Measurements from ENCODE around the gene TMEM40.

The TMEM40 gene

DNA sequence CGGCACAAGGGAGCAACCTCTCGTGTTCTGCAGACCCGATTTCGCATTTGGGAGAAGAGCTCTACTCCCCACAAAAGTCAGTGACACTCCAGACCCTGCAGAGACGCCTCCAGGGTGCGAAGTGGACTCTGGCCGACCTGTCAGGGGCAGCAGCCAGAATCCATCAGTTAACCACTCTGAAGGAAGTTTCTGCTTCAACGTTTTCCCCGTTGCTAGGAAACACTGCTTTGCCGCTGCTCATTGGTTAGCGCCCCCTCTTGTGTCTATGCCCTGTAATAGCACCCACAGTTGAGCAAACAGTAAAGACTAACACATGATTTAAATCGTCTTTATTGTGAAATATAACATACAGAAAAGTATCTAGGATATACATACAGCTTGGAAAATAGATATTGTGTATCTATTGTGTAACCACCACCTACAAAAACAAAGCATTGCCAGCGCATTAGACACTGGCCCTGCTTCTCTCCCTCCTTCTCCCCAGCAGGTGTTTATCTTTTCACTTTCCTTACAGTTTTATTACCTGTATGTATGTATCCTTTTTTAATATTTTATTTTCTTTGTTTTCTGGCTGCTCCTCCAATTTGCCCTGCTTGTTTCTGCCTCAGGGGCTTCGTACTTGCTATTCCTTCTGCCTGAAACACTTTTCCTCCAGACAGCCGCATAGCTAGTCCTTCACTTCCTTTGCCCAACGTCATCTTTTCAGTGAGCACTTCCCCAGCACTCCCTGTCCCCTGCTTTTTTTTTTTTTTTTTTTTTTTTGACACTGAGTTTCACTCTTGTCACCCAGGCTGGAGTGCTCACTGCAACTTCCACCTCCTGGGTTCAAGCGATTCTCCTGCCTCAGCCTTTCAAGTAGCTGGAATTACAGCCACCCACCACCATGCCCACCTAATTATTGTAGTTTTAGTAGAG, 38.8 kb downstream of the TMEM40 start:
- DNase-seq (ENCODE audit: low read depth in 2 of 2), result peak; percentile 89 to 93
- peak overlapping the region; percentile 21 to 44 for H3K4me3 ChIP-seq (replicated peaks in 1 of 2; ENCODE audit: low read depth in 2 of 2, low read length in 2 of 2)
- TF ChIP-seq, protein P1, sequence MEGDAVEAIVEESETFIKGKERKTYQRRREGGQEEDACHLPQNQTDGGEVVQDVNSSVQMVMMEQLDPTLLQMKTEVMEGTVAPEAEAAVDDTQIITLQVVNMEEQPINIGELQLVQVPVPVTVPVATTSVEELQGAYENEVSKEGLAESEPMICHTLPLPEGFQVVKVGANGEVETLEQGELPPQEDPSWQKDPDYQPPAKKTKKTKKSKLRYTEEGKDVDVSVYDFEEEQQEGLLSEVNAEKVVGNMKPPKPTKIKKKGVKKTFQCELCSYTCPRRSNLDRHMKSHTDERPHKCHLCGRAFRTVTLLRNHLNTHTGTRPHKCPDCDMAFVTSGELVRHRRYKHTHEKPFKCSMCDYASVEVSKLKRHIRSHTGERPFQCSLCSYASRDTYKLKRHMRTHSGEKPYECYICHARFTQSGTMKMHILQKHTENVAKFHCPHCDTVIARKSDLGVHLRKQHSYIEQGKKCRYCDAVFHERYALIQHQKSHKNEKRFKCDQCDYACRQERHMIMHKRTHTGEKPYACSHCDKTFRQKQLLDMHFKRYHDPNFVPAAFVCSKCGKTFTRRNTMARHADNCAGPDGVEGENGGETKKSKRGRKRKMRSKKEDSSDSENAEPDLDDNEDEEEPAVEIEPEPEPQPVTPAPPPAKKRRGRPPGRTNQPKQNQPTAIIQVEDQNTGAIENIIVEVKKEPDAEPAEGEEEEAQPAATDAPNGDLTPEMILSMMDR (IDR thresholded peaks at IDR 0.05; ENCODE audit: low read depth, low read length), result peak; percentile 94

DNA sequence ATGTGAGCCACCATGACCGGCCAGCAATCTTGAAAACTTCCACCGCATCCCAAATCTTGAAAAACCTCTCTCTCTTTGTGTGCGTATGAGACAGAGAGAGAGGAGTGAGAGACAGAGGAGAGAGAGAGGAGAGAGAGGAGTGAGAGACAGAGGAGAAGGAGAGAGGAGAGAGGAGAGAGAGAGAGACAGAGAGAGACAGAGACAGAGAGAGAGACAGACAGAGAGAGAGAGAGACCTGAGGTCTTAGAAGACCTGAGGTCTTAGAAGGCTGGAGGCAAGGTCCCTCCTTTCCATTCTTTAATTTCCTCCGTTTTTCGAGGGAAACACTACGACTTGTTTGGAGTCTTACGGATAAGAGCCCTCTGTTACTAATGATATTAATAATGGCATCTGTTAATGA, 39.5 kb downstream of the TMEM40 start:
- TF ChIP-seq, protein P1 (IDR thresholded peaks at IDR 0.05; ENCODE audit: low read depth, low read length), result no peak
- DNase-seq (ENCODE audit: low read depth in 2 of 2), result no peak
- peak overlapping the region; percentile 21 to 44 for H3K4me3 ChIP-seq (replicated peaks in 1 of 2; ENCODE audit: low read depth in 2 of 2, low read length in 2 of 2)

DNA sequence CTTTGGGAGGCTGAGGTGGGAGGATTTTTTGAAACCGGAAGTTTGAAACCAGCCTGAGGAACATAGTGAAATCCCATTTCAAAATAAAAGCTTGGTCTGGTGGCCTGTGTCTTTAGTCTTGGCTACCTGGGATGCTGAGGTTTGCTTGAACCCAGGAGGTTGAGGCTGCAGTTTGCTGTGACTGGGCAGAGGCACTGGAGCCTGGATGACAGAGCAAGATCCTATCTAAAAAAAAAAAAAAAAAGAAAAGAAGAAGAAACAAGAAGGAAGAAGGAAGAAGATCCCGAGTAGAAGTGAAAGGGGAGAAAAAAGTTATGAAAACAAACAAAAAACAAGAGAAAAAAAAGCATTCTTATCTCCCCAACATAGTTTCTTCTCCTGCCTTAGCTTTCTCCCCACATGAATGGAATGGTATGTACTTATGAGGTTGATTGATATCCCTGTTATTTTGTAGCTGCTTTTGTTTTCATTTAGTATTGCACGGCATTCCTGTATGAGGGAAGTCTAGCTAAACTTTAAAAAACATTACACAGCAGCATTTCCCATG, 42.4 kb downstream of the TMEM40 start:
- no peak overlapping the region for H3K4me3 ChIP-seq (replicated peaks in 1 of 2; ENCODE audit: low read depth in 2 of 2, low read length in 2 of 2)
- peak; percentile 37 to 57 for DNase-seq (ENCODE audit: low read depth in 2 of 2)
- TF ChIP-seq, protein P1 (IDR thresholded peaks at IDR 0.05; ENCODE audit: low read depth, low read length), result no peak

DNA sequence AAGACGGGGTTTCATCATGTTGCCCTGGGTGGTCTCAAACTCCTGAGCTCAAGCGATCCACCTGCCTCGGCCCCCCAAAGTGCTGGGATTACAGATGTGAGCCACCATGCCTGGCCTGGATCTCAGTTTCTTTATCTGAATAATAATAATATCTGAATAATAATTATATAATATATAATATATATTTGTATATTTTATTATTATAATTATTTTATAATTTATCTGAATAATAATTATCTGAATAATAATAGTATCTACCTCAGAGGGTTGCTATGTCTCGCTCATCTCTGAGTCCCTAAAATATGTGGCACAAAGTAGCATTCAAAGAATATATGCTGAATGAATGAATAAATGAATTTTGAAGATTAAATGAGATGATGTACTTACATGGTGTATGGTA, 44.8 kb downstream of the TMEM40 start:
- H3K4me3 ChIP-seq (replicated peaks in 1 of 2; ENCODE audit: low read depth in 2 of 2, low read length in 2 of 2), result no peak overlapping the region
- TF ChIP-seq, protein P1 (IDR thresholded peaks at IDR 0.05; ENCODE audit: low read depth, low read length), result no peak

DNA sequence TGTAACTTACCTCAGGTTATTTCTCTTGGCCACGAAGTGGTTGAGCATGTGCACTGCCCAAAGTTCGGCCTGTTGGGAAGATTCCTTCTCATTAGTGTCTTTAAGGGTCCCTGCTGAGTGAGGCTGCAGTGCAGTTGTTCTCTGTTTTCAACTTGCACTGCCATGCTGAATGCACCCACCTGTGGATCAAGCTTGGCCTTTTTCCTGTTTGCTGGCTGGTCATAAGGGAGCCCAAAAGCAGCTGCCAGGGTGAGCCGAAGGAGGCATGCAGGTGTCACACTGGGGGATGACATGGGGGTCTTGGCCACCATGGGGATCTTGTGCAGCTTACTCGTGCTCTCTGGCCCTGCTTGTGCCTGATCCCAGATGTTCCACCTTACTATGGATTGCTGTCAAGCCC, 49.0 kb downstream of the TMEM40 start:
- DNase-seq (ENCODE audit: low read depth in 2 of 2), result no peak
- TF ChIP-seq, protein P1 (IDR thresholded peaks at IDR 0.05; ENCODE audit: low read depth, low read length), result no peak
- no peak overlapping the region for H3K4me3 ChIP-seq (replicated peaks in 1 of 2; ENCODE audit: low read depth in 2 of 2, low read length in 2 of 2)

More for the DNA sequence above, 44.8 kb downstream of the TMEM40 start:
- no peak for DNase-seq (ENCODE audit: low read depth in 2 of 2)

DNA sequence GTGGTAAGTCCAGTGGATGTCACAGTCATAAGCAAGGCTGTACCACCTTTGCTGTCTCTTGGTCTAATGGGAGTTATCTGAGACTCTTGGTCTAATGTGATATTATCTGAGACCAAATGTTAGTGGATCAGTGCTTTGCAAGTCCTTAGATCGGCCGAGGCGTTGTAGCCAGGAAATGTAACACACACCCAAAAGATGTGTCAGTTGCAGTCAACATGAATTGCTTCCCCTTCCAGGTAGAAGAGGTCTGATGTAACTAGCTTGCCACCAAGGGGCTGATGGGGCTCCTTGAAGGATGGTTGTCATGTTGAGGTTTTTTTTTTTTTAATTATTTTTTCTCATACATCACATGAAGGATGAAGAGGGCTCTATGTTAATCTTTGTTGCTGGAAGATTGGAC, 49.7 kb downstream of the TMEM40 start:
- DNase-seq (ENCODE audit: low read depth in 2 of 2), result no peak
- TF ChIP-seq, protein P1 (IDR thresholded peaks at IDR 0.05; ENCODE audit: low read depth, low read length), result no peak
- no peak overlapping the region for H3K4me3 ChIP-seq (replicated peaks in 1 of 2; ENCODE audit: low read depth in 2 of 2, low read length in 2 of 2)
